PC-3 (cell line): Measurements from ENCODE around the gene TWF2. TPM values are rescaled to one million over a fixed set of nuclear protein-coding genes. Genes with fewer than 3 reads are reported as not detected.

Source experiments
- ATAC-seq: fragments of 200-7000 bp; cut with Tn5 transposase; 2 replicates; pipeline ENCODE4 v1.9.1; 2020; ENCODE audit warnings: mild to moderate bottlenecking, moderate library complexity
- BruUV-seq: library from RNA; stranded (reverse); fragments of 400-500 nt; replicated peaks from 2 replicates; lab custom pipeline; 2021; lab: Mats Ljungman, UMichigan
- CTCF ChIA-PET: fragments of 300-600 bp; sonication (Branson Sonifier 250); formaldehyde crosslinking; loops from one replicate; lab custom pipeline; 2022; ENCODE audit warnings: antibody characterized with exemption; lab: Charles Lee
- POLR2A ChIA-PET: fragments of 300-600 bp; sonication (Branson Sonifier 250); formaldehyde crosslinking; loops from one replicate; lab custom pipeline; 2022; ENCODE audit warnings: antibody characterized with exemption; ENCODE audit not compliant: unreplicated experiment; lab: Charles Lee
- DNase-seq: peaks from one replicate; pipeline ENCODE4 v3.0.0-alpha.2; 2015
- H2AFZ ChIP-seq: fragments of 300-600 bp; sonication (generic); 2 replicates; pipeline ENCODE4 v1.6.0; 2016; ENCODE audit warnings: antibody characterized with exemption, low read length
- H3F3A ChIP-seq: fragments of 300-600 bp; sonication (generic); one replicate; pipeline ENCODE4 v1.6.0; 2017; ENCODE audit warnings: antibody characterized with exemption, low read length, control low read depth, mild to moderate bottlenecking; ENCODE audit not compliant: unreplicated experiment
- H3K27ac ChIP-seq: fragments of 300-600 bp; sonication (generic); 2 replicates; pipeline ENCODE4 v1.5.1; 2016; ENCODE audit warnings: mild to moderate bottlenecking, low read length
- H3K27me3 ChIP-seq: fragments of 300-600 bp; sonication (generic); 2 replicates; pipeline ENCODE4 v1.6.1; 2016; ENCODE audit warnings: low read length, mixed read lengths
- H3K36me3 ChIP-seq: fragments of 300-600 bp; sonication (generic); 2 replicates; pipeline ENCODE4 v1.6.1; 2016; ENCODE audit warnings: low read depth, mixed run types, low read length, mixed read lengths
- H3K4me1 ChIP-seq: fragments of 300-600 bp; sonication (generic); 2 replicates; pipeline ENCODE4 v1.5.1; 2016; ENCODE audit warnings: low read length; ENCODE audit not compliant: insufficient read depth
- H3K4me2 ChIP-seq: fragments of 300-600 bp; sonication (generic); 2 replicates; pipeline ENCODE4 v1.6.0; 2016; ENCODE audit warnings: low read length
- H3K4me3 ChIP-seq: fragments of 300-600 bp; sonication (generic); 2 replicates; pipeline ENCODE4 v1.5.1; 2016; ENCODE audit warnings: mild to moderate bottlenecking, low read length, mixed read lengths
- H3K79me2 ChIP-seq: fragments of 300-600 bp; sonication (generic); 2 replicates; pipeline ENCODE4 v1.6.1; 2017; ENCODE audit warnings: low read length, mixed read lengths
- H3K9ac ChIP-seq: fragments of 300-600 bp; sonication (generic); 2 replicates; pipeline ENCODE4 v1.6.0; 2016; ENCODE audit warnings: mild to moderate bottlenecking, low read length
- H3K9me2 ChIP-seq: fragments of 300-600 bp; sonication (generic); replicated peaks from 2 replicates; pipeline ENCODE4 v1.6.1; 2016; ENCODE audit warnings: mixed run types, low read length, mixed read lengths
- H3K9me3 ChIP-seq: fragments of 300-600 bp; sonication (generic); 2 replicates; pipeline ENCODE4 v1.6.1; 2016; ENCODE audit warnings: low read length, mixed read lengths
- H4K20me1 ChIP-seq: fragments of 300-600 bp; sonication (generic); 2 replicates; pipeline ENCODE4 v1.6.1; 2016; ENCODE audit warnings: low read length, mixed read lengths
- EZH2 ChIP-seq: fragments of 300-600 bp; sonication (generic); IDR thresholded peaks from one replicate; pipeline ENCODE4 v1.6.1; 2017; ENCODE audit warnings: antibody characterized with exemption, mild to moderate bottlenecking, low read length; ENCODE audit not compliant: unreplicated experiment
- EZH2phosphoT487 ChIP-seq: fragments of 300-600 bp; sonication (generic); IDR thresholded peaks from 2 replicates; pipeline ENCODE4 v1.6.1; 2018; ENCODE audit warnings: mild to moderate bottlenecking, antibody characterized with exemption, low read length, borderline replicate concordance
- intact Hi-C: fragments of 100-400 bp; cut with micrococcal nuclease; formaldehyde crosslinking; loops from 2 replicates; pipeline ENCODE4 v1.9.0; 2023
- total RNA-seq: library from RNA; depleted of rRNA; stranded (reverse); fragments of >200 nt; gene quantifications from 2 replicates; pipeline ENCODE4 v1.2.3, GENCODE V29; 2014
- TF ChIP-seq, protein P1 (sequence below): fragments of 300-600 bp; sonication (generic); conservative IDR thresholded peaks from 2 replicates; pipeline ENCODE4 v1.5.1; 2017; ENCODE audit warnings: antibody characterized with exemption, low read depth, mild to moderate bottlenecking, low read length

The TWF2 gene
- total RNA-seq, 1 experiment from 2014 or later = 147 TPM

- Histone ChIP-seq H3K4me2 (peak overlapping the region; percentile 53), H3K36me3 (peaks cover 39% of the 10 kb centered on the region), H3K4me1 (peaks cover 50% of the 10 kb centered on the region), H3K9me3 (no peaks in the 10 kb centered on the region), H3K27me3 (no peaks in the 10 kb centered on the region), H3K4me3 (no peak overlapping the region), H3K79me2 (no peaks in the 10 kb centered on the region), H3K27ac (peak overlapping the region; percentile 98), H3F3A (peaks cover 11% of the 10 kb centered on the region), H4K20me1 (no peaks in the 10 kb centered on the region), H3K9me2 (no peaks in the 10 kb centered on the region), H2AFZ (no peak overlapping the region), H3K9ac (peak overlapping the region; percentile 84)
- intact Hi-C loops = loop anchor here (1.0 to 10.0 kb wide), 3 partner anchors 60 to 162 kb away; partner anchors contain the start of genes DUSP7 and POC1A
- CTCF ChIA-PET = interaction anchor here (0.6 to 0.8 kb wide), 4 partner anchors 62 to 164 kb away, joined by 3 read pairs; partner anchors contain the start of genes GLYCTK and POC1A
- TSS peak; percentile 85 for BruUV-seq
- POLR2A ChIA-PET = interaction anchor here (0.5 to 1.3 kb wide), 10 partner anchors 8 to 899 kb away, joined by 3 to 11 read pairs (median 4); partner anchors contain the start of genes POC1A, PPM1M and TWF2
- ATAC-seq (peak; percentile 79), DNase-seq (peak; percentile 99)
- TF ChIP-seq, protein P1, sequence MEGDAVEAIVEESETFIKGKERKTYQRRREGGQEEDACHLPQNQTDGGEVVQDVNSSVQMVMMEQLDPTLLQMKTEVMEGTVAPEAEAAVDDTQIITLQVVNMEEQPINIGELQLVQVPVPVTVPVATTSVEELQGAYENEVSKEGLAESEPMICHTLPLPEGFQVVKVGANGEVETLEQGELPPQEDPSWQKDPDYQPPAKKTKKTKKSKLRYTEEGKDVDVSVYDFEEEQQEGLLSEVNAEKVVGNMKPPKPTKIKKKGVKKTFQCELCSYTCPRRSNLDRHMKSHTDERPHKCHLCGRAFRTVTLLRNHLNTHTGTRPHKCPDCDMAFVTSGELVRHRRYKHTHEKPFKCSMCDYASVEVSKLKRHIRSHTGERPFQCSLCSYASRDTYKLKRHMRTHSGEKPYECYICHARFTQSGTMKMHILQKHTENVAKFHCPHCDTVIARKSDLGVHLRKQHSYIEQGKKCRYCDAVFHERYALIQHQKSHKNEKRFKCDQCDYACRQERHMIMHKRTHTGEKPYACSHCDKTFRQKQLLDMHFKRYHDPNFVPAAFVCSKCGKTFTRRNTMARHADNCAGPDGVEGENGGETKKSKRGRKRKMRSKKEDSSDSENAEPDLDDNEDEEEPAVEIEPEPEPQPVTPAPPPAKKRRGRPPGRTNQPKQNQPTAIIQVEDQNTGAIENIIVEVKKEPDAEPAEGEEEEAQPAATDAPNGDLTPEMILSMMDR = no peak
- TF ChIP-seq EZH2phosphoT487 (no peak), EZH2 (no peak)
These were observed 22.2 kb downstream of the TWF2 start for GRCh38 chr3:52216585-52217408.

GRCh38 chr3:52215351-52215750 lies 23.6 kb downstream of the TWF2 start:
- Histone ChIP-seq H3K9me3 (no peaks in the 10 kb centered on the region), H4K20me1 (no peaks in the 10 kb centered on the region), H3K79me2 (0 out of 2 replicates have a peak, but pooled peaks cover 9% of the 10 kb centered on the region), H3F3A (peaks cover 11% of the 10 kb centered on the region), H3K4me3 (no peak overlapping the region), H2AFZ (no peak overlapping the region), H3K9me2 (no peaks in the 10 kb centered on the region), H3K27ac (peak overlapping the region; percentile 98), H3K4me1 (peaks cover 55% of the 10 kb centered on the region), H3K27me3 (no peaks in the 10 kb centered on the region), H3K36me3 (peaks cover 51% of the 10 kb centered on the region), H3K4me2 (no peak overlapping the region), H3K9ac (no peak overlapping the region)
- intact Hi-C loops = loop anchor here (10.0 kb wide), 1 partner anchor 161 kb away; the partner anchor contains the start of gene DUSP7
- TF ChIP-seq EZH2phosphoT487 = no peak
- TF ChIP-seq, protein P1 = no peak
- TF ChIP-seq EZH2 = no peak
- no peak for DNase-seq
- BruUV-seq = no TSS peak
- ATAC-seq = no peak
- CTCF ChIA-PET = no interaction called here
- POLR2A ChIA-PET = no interaction called here
